Mesenteric fat pad (tissue), 1 donor: ENCODE measurements around the gene THYN1. TPM values are rescaled to one million over a fixed set of nuclear protein-coding genes. Genes with fewer than 3 reads are reported as not detected.

ENCODE experiments used
- DNase-seq: peaks from one replicate; pipeline ENCODE4 v3.0.0-alpha.2; 2020; ENCODE audit warnings: low spot score
- total RNA-seq: library from RNA; stranded (reverse); fragmentation: NEBNext Ultra II Directional; extraction: Animal tissue kit (Norgen Biotek cat#: 25700); gene quantifications from one replicate; pipeline ENCODE4 v1.2.1, GENCODE V29; 2021
- donor health status: DM: yes; HTN: yes; CAD: no.

The THYN1 gene
- total RNA-seq, 1 donor from 2014 or later: 45.9 TPM

GRCh38 chr11:134250675-134251074, 2.5 kb downstream of the THYN1 start:
- DNase-seq: no peak

GRCh38 chr11:134250246-134250645, 2.9 kb downstream of the THYN1 start:
- no peak for DNase-seq

- no peak for DNase-seq
Measured at GRCh38 chr11:134248910-134249480, 4.2 kb downstream of the THYN1 start.

- no peak for DNase-seq
Measured at GRCh38 chr11:134246678-134247077, 6.5 kb downstream of the THYN1 start.

GRCh38 chr11:134246100-134246499, 7.1 kb downstream of the THYN1 start:
- no peak for DNase-seq

GRCh38 chr11:134245434-134245833, 7.7 kb downstream of the THYN1 start:
- DNase-seq: no peak

DNA sequence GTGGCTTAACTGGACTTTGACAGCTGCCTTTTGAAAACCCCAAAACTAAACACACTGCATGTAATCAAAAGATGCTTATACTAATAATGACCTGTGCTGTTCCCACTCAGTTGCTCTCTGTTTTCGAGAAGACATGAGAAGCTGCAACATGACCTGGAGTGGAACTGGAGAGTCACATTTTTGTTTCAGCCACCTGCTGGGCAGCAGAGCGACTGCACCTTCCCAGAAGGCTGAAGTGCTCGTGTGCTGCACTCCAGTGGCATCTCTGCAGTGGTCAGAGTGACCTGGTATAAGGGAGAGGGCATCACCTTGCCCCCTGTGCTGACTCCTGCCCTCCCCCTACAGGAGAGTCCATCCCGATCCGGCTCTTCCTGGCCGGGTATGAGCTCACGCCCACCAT, 8.6 kb downstream of the THYN1 start:
- no peak for DNase-seq

DNA sequence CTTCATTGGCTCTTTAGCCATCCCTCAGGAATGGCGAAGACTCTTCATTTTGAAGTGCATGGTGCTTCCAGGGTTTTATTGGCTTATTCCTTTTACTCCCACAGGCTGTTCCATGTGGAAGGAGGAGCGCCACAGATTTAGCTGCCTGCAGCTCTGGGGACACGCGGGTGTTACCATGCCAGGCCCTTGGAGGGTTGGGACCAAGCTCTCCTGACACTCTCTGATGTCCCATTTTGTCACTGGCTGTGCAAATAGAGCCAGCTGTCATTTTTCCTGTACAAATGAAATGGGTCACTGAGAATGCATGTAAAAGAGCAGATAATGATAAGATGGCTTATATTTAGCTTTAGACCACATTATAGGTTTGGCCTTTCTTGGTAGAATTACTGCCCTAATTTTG, 9.2 kb downstream of the THYN1 start:
- DNase-seq: no peak

DNA sequence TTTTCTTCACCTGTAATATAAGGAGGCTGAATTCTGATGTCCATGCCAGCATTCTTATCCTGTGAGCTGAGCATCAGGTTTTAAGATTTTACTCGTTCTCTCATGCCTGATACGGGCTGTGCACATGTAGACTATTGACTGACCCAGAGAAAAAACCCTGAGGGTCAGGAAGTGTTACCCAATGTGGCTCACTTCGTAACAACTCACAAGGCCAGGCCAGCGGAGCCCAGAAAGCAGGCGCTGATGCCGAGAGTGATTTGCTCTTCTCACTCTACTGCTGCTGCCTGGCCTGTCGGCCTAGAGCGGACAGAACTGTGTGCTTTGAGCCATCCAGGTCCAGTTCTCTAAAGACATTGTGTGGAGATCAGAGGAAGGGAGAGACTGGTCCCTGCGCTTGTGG, 10.8 kb downstream of the THYN1 start:
- DNase-seq: no peak

GRCh38 chr11:134240592-134240991, 12.6 kb downstream of the THYN1 start:
- DNase-seq: no peak

DNA sequence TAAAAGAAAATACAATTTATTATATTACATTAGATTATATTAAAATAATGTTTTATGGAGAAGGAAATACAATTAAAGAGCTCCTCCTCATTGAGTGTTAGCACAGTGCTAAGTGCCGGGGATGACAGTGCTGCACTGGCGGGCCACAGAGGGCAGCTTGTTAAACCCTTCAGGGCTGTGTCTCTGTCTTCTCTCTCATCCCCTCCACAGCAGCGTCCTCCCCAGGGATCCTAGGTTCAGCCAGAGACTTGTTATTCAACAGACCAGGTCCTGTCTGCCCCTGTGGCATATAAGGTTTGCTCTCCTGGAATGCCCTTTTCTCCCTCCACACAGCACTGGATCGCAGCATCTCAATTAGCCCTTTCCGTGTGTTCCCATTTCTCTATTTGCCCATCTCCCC, 14.2 kb downstream of the THYN1 start:
- no peak for DNase-seq

DNA sequence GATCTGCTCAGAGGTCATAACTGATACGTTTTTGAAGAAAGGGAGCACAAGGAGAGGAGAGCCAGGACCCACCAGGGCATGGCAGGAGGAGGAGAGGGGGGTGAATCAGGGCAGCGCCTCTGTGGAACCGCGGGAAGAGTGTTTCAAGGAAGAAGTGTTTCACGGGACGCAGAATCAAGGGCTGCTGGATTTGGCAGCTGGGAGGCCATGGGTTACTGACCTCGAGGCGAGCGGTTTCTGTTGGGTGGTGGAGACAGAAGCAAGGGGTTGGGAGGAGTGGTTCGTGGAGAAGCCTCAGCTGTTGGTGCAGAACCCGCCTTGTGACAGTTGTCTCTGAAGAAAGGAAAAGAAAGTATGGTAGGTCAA, 15.6 kb downstream of the THYN1 start:
- DNase-seq: no peak

DNA sequence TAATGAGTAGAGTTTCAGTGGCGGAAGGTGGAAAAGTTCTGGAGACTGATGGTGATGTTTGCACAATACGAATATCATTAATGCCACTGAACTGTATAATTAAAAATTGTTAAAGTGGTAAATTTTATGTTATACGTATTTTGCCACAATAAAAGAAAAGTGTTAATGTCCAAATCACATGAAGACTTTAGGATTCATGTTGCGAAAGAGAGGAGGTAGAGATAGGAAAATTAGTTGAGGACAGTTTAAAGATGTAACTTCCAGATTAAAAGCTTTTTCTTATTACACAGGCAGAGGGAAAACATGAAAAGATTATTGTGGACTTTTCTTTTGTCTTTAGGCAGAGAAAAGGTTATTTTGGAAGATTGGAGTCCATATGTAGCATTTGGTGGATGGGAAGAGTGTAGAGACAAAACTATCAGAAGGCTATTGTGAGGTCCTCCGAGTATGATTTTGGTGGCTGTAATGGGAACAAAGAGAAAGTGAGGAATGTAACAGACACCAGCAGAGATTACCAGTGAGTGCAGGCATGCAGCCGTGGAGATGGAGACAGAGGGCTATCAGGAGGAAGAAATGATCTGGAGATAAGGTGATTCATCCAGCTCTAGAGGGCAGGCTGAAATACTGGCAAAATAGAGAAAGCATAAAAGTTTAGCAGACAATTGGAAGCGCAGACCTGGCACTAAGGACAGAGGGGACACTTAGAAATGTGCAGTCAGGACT, 16.2 kb downstream of the THYN1 start:
- no peak for DNase-seq

DNA sequence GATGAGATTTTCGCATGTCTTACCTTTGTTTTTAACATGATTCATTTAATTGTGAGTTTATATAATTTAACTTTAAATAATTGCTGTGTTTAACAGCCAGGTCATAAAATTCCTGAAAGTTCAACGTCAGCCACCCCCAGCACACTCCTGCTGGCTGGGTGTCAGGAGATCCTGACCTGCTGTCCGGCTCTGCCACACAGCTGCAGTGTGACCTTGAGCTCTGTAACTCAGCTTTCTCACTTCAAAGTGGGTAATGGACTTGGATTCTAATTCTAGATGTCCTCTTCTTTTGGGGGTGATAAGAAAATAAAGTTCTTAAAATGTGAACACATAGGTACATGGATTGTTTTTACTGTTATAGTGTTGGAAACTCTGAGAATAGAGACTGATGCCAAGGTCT, 17.8 kb downstream of the THYN1 start:
- DNase-seq: no peak

DNA sequence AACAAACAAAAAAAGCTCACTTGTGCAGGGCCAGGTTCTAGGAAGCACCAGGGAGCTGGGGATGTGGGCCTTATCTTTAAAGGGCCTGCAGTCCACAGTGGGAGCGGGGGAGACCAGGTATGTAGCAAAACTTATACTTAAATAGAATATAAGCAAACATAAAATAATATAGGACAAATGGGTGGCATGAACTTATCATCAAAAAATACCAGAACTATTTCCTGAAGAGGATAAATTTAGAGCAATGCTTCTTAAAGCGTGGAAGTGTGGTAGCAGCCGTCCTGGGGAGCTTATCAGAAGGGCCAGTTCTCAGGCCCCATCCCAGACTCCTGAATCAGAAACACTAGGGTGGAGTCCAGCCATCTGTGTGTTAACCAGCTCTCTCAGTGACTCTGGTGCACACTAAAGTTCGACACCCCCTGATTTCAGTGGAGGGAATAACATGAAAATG, 19.4 kb downstream of the THYN1 start:
- DNase-seq: no peak

GRCh38 chr11:134231958-134232659, 21.0 kb downstream of the THYN1 start:
- DNase-seq: no peak

- DNase-seq: no peak
Measured at GRCh38 chr11:134230339-134230738, 22.8 kb downstream of the THYN1 start.

- DNase-seq: no peak
Measured at GRCh38 chr11:134229126-134229790, 23.9 kb downstream of the THYN1 start.

- DNase-seq: no peak
Measured at GRCh38 chr11:134228625-134229024, 24.5 kb downstream of the THYN1 start.

- no peak for DNase-seq
Measured at GRCh38 chr11:134226806-134227325, 26.3 kb downstream of the THYN1 start.

- DNase-seq: no peak
Measured at GRCh38 chr11:134224710-134225664, 28.2 kb downstream of the THYN1 start.
